Keratinocyte (primary cell): Measurements from ENCODE around the gene TMEM190.

ENCODE experiments used
- CTCF ChIP-seq, 3 experiments: IDR thresholded peaks in 1 of 3; conservative IDR thresholded peaks in 1 of 3; optimal IDR thresholded peaks in 1 of 3; 2 replicates in 2 of 3; 3 replicates in 1 of 3; pipeline versions ENCODE3 to v1.5.1; 2011; ENCODE audit warnings: low read length in 3 of 3, mild to moderate bottlenecking in 3 of 3, moderate library complexity in 2 of 3, control low read depth in 1 of 3, inconsistent platforms in 1 of 3; ENCODE audit not compliant: insufficient read depth in 2 of 3; ENCODE audit errors: extremely low read depth in 1 of 3
- EZH2 ChIP-seq: IDR thresholded peaks from one replicate; pipeline ENCODE4 v1.6.1; 2012; ENCODE audit warnings: inconsistent platforms, mild to moderate bottlenecking, low read length, moderate library complexity

DNA sequence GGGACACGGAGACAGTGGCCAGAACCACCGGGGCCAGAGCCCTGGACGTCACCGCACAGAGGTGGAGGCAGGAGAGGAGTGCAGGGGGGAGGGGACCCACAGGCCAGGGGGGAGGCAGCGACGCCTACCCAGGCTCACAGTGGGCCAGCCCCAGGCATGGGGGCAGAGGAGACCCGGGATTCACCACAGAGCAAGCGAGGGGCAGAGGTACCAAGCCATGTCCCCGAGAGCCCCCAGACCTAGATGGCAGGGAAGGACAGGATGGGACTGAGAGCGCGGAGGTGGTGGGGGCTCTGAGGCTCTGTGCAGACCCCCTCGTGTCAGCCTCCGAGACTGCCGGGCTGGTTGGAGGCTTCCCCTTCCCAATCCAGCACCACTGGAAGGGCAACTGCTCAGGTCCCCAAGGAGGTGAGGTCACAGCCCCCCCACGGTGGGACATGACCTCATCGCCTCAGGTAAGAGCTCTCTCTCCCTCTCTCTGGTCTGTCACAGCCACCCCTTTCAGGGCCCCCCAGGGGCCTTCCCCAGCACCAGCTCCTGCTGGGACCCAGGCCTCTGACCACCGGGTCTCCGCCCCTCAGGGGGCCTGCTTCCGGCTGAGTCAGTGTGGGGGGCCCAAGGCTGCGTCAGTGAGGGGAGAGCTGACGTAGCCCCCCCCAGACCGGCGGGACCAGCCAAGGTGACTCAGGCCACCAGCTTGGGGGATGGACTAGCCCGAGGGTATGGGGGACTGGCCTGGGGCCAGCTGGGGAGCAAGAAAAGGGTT, 4.1 kb upstream of the TMEM190 start:
- no peak for TF ChIP-seq EZH2
- no peak for TF ChIP-seq CTCF (optimal IDR thresholded peaks at IDR 0.05 in 1 of 3, IDR thresholded peaks at IDR 0.05 in 1 of 3, conservative IDR thresholded peaks at IDR 0.05 in 1 of 3; ENCODE audit: extremely low read depth in 1 of 3, insufficient read depth in 2 of 3, low read length in 3 of 3)
